Activated CD4-positive, alpha-beta T cell treated with anti-CD3 and anti-CD28 coated beads for 4 hours (primary cell): Measurements from ENCODE around the gene RPS19BP1.
A peak's percentile ranks its signal among the peaks of the same experiment; 100 is the strongest.

Experiments used
- DNase-seq, 2 donors: peaks; one replicate each; pipeline ENCODE4 v3.0.0-alpha.2; 2020

The RPS19BP1 gene

GRCh38 chr22:39532215-39533073, at the start of gene RPS19BP1:
TSS of gene RPS19BP1 (minus strand) at chr22:39532748. CDS start at chr22:39532738, 10 bp downstream.
- DNase-seq: peak; percentile 99

- no peak for DNase-seq
These were observed 48.8 kb upstream of the RPS19BP1 start for GRCh38 chr22:39581303-39581702.

- DNase-seq: no peak
These were observed 48.2 kb upstream of the RPS19BP1 start for GRCh38 chr22:39580795-39581194.

- no peak for DNase-seq
These were observed 47.5 kb upstream of the RPS19BP1 start for GRCh38 chr22:39580006-39580441.

- DNase-seq: no peak
These were observed 45.4 kb upstream of the RPS19BP1 start for GRCh38 chr22:39577900-39578299.

GRCh38 chr22:39577366-39577765, 44.8 kb upstream of the RPS19BP1 start:
- DNase-seq: no peak

GRCh38 chr22:39576027-39576426, 43.5 kb upstream of the RPS19BP1 start:
- DNase-seq: no peak

- no peak for DNase-seq
These were observed 42.9 kb upstream of the RPS19BP1 start for GRCh38 chr22:39575552-39575825.

- DNase-seq: no peak
These were observed 42.4 kb upstream of the RPS19BP1 start for GRCh38 chr22:39574779-39575551.

GRCh38 chr22:39571538-39571937, 39.0 kb upstream of the RPS19BP1 start:
- no peak for DNase-seq

GRCh38 chr22:39570665-39571064, 38.1 kb upstream of the RPS19BP1 start, which contains the start of gene CACNA1I:
TSS of gene CACNA1I (plus strand) at chr22:39570753. CDS start at chr22:39570753, 0 bp downstream.
- no peak for DNase-seq

GRCh38 chr22:39570226-39570625, 37.7 kb upstream of the RPS19BP1 start:
- no peak for DNase-seq

GRCh38 chr22:39569066-39569465, 36.5 kb upstream of the RPS19BP1 start:
- no peak for DNase-seq

- no peak for DNase-seq
These were observed 35.9 kb upstream of the RPS19BP1 start for GRCh38 chr22:39568278-39568981.

GRCh38 chr22:39567135-39567946, 34.8 kb upstream of the RPS19BP1 start:
- DNase-seq: peak; percentile 33 to 45

- DNase-seq: no peak
These were observed 32.9 kb upstream of the RPS19BP1 start for GRCh38 chr22:39565414-39565944.

- no peak for DNase-seq
These were observed 31.3 kb upstream of the RPS19BP1 start for GRCh38 chr22:39563571-39564428.

- DNase-seq: no peak
These were observed 30.4 kb upstream of the RPS19BP1 start for GRCh38 chr22:39562839-39563489.

GRCh38 chr22:39560127-39560526, 27.6 kb upstream of the RPS19BP1 start:
- no peak for DNase-seq

- no peak for DNase-seq
These were observed 27.0 kb upstream of the RPS19BP1 start for GRCh38 chr22:39559456-39560105.
